ENCODE measurements around the gene TRIM29. TPM values are rescaled to one million over a fixed set of nuclear protein-coding genes. Genes with fewer than 3 reads are reported as not detected.

Gene TRIM29
- total RNA-seq, 1 experiment from 2014 or later, result 2.7 TPM

- in situ Hi-C loops (cut with HindIII; ENCODE audit: low pct_unique_long_range_greater_than_20kb, low sequenced_read_pairs), result no loop called here
- no peak for DNase-seq (ENCODE audit: low read depth)
Measured at GRCh38 chr11:120142441-120143100, 4.7 kb upstream of the TRIM29 start.

GRCh38 chr11:120141768-120142423 is 4.0 kb upstream of the TRIM29 start:
- in situ Hi-C loops (cut with HindIII; ENCODE audit: low pct_unique_long_range_greater_than_20kb, low sequenced_read_pairs), result no loop called here

GRCh38 chr11:120141113-120141767 is 3.3 kb upstream of the TRIM29 start:
- in situ Hi-C loops (cut with HindIII; ENCODE audit: low pct_unique_long_range_greater_than_20kb, low sequenced_read_pairs), result no loop called here
- DNase-seq (ENCODE audit: low read depth), result no peak

More at GRCh38 chr11:120141768-120142423, 4.0 kb upstream of the TRIM29 start:
- DNase-seq (ENCODE audit: low read depth), result no peak

- DNase-seq (ENCODE audit: low read depth), result no peak
- in situ Hi-C loops (cut with HindIII; ENCODE audit: low pct_unique_long_range_greater_than_20kb, low sequenced_read_pairs), result no loop called here
Measured at GRCh38 chr11:120139316-120140069, 1.6 kb upstream of the TRIM29 start.

- DNase-seq (ENCODE audit: low read depth), result no peak
- in situ Hi-C loops (cut with HindIII; ENCODE audit: low pct_unique_long_range_greater_than_20kb, low sequenced_read_pairs), result no loop called here
Measured at GRCh38 chr11:120137187-120137610, 714 bp downstream of the TRIM29 start.

GRCh38 chr11:120136356-120136755 is 1.6 kb downstream of the TRIM29 start:
- in situ Hi-C loops (cut with HindIII; ENCODE audit: low pct_unique_long_range_greater_than_20kb, low sequenced_read_pairs), result no loop called here
- DNase-seq (ENCODE audit: low read depth), result no peak

GRCh38 chr11:120135838-120136237 is 2.1 kb downstream of the TRIM29 start:
- in situ Hi-C loops (cut with HindIII; ENCODE audit: low pct_unique_long_range_greater_than_20kb, low sequenced_read_pairs), result no loop called here
- no peak for DNase-seq (ENCODE audit: low read depth)

GRCh38 chr11:120134931-120135228 is 3.0 kb downstream of the TRIM29 start:
- in situ Hi-C loops (cut with HindIII; ENCODE audit: low pct_unique_long_range_greater_than_20kb, low sequenced_read_pairs), result no loop called here
- no peak for DNase-seq (ENCODE audit: low read depth)

- in situ Hi-C loops (cut with HindIII; ENCODE audit: low pct_unique_long_range_greater_than_20kb, low sequenced_read_pairs), result no loop called here
- no peak for DNase-seq (ENCODE audit: low read depth)
Measured at GRCh38 chr11:120134106-120134930, 3.6 kb downstream of the TRIM29 start.

- DNase-seq (ENCODE audit: low read depth), result no peak
- in situ Hi-C loops (cut with HindIII; ENCODE audit: low pct_unique_long_range_greater_than_20kb, low sequenced_read_pairs), result no loop called here
Measured at GRCh38 chr11:120133216-120134105, 4.5 kb downstream of the TRIM29 start.

GRCh38 chr11:120132645-120133185 is 5.2 kb downstream of the TRIM29 start:
- no peak for DNase-seq (ENCODE audit: low read depth)
- in situ Hi-C loops (cut with HindIII; ENCODE audit: low pct_unique_long_range_greater_than_20kb, low sequenced_read_pairs), result no loop called here

GRCh38 chr11:120131941-120132644 is 5.8 kb downstream of the TRIM29 start:
- in situ Hi-C loops (cut with HindIII; ENCODE audit: low pct_unique_long_range_greater_than_20kb, low sequenced_read_pairs), result no loop called here
- DNase-seq (ENCODE audit: low read depth), result no peak

- in situ Hi-C loops (cut with HindIII; ENCODE audit: low pct_unique_long_range_greater_than_20kb, low sequenced_read_pairs), result no loop called here
- DNase-seq (ENCODE audit: low read depth), result no peak
Measured at GRCh38 chr11:120130991-120131760, 6.7 kb downstream of the TRIM29 start.

GRCh38 chr11:120130176-120130980 is 7.5 kb downstream of the TRIM29 start:
- no peak for DNase-seq (ENCODE audit: low read depth)
- in situ Hi-C loops (cut with HindIII; ENCODE audit: low pct_unique_long_range_greater_than_20kb, low sequenced_read_pairs), result no loop called here

- DNase-seq (ENCODE audit: low read depth), result no peak
- in situ Hi-C loops (cut with HindIII; ENCODE audit: low pct_unique_long_range_greater_than_20kb, low sequenced_read_pairs), result no loop called here
Measured at GRCh38 chr11:120129570-120129969, 8.3 kb downstream of the TRIM29 start.

All from Caki2 (cell line).